ENCODE data around the gene CCL15.
A peak's percentile ranks its signal among the peaks of the same experiment; 100 is the strongest.

Gene CCL15

DNA sequence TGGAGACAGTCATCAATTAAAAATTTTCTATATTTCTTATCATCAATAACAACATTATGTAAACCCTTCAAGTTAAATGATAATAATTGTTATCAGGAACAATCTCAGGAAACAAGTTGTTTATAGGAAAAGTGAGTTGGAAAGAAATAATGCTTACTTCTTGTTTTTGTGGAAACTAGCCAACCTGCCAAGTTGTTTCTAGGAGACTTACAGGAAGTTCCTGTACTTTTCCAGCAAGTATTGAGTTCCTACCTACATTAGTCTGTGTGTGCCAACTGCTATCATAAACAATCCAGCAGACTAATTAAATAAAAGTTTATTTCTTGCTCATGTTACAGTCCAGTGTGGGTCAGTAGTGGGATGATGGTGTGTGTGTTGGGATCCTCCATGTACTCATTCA is 13.2 kb downstream of the CCL15 start:
- no peak for DNase-seq

- no peak for DNase-seq
These were observed 14.7 kb downstream of the CCL15 start, which contains the start of gene CCL14 for GRCh38 chr17:35986643-35987042. TSS of gene CCL14 (minus strand) at chr17:35986729. CDS start at chr17:35986649, 80 bp downstream.

GRCh38 chr17:35984140-35984539 is 17.2 kb downstream of the CCL15 start:
- no peak for DNase-seq

GRCh38 chr17:35982409-35983191 is 18.8 kb downstream of the CCL15 start:
- no peak for DNase-seq

DNA sequence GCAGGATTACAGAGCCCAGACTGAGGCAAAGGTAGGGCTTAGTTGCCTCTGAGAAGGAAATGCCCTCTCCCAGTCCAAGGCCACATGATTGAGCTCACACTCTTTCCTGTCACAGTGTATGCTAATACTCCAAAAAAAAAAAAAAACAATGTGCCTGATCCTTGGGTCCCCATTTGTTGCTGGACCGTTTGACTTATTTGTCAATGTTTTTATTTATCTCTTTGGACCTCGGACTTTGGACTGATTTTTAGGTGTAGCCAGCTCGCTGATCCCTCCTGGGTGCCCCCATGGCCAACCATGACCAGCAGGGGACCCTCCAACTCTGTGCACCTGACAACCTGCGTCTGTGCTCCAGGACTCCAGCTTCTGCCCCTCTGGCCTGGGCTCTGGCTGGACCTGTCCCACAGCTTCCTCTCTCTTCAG is 19.4 kb downstream of the CCL15 start:
- DNase-seq: no peak

GRCh38 chr17:35981246-35981645 is 20.1 kb downstream of the CCL15 start, which contains the start of gene CCL16:
TSS of gene CCL16 (minus strand) at chr17:35981497. CDS start at chr17:35981420, 77 bp downstream.
- no peak for DNase-seq

GRCh38 chr17:35978346-35978745 is 23.0 kb downstream of the CCL15 start:
- DNase-seq: no peak

DNA sequence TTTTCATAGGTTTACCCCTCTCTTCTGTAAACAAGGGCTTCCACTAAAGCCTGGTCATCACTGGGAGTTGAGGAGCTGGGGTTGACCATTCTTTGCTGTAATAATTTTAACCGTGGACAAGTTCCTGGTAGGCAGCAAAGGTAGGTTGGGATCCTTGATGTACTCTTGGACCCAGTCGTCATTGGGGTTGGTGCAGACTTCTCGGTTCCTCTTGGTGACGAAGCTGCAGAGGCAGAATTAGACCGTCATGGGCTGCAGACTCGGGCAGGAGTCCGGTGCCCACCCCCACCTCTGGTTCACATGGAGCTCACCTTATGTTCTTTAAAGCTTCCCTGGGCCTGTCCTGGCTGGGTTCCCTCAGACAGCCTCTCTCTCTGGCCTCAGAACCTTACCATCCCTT is 23.8 kb downstream of the CCL15 start:
- DNase-seq: no peak

DNA sequence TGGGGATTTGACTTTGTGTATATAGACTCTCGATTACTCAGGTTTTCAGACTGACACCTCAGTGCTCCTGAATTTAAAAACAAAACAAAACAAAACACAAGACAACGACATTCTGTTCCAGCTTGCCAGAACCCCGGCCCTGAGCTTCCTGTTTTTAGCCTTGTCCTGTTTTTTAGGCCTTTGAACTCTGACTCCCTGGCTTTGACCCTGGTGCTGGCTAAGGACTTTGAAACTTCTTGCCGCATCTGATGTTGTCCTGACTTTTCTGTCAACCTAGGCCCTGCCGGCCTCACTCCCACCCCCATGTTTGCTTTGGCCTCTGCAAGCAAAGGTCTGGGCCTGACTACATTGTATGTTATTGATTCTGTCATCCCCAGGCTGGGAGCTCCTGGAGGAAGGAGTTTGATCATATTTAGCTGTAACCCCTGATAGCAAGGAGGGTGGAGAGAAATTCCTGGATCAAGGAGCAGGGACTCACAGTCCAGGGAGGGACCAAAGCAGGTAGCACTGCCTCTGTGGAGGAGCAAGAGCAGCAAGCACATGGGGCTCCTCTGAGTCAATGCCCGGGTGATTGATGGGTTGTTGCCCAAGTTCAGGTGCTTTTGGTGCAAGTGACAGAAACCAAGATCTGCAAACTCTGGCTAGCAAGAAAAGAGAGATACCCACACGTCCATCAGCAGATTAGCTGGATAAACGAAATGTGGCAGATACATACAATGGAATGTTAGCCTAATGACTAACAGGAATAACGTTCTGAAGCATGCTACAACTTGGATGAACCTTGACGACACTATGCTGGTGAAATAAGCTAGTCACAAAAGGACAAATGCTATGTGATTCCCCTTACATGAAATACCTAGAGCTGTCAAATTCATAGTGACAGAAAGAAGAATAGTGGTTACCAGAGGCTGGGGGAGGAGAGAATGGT is 27.8 kb downstream of the CCL15 start:
- DNase-seq: no peak

- DNase-seq: no peak
These were observed 28.4 kb downstream of the CCL15 start for GRCh38 chr17:35972945-35973332.

DNA sequence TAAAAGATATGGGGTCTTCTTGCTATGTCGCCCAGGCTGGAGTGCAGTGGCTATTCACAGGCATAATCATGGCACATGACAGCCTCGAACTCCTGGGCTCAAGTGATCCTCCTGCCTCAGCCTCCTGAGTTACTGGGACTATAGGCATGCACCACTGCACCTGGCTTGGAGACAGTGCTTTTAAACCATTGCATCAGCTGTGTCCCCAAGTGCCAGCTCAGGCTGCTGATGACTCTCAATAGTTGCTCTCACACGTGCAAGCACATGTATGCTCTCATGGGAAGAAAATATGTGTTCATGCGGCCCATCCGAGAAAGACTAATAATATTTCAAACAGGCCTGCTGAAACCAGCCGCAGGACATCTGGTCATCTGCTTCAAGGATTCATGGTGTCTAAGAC is 28.8 kb downstream of the CCL15 start:
- no peak for DNase-seq

DNA sequence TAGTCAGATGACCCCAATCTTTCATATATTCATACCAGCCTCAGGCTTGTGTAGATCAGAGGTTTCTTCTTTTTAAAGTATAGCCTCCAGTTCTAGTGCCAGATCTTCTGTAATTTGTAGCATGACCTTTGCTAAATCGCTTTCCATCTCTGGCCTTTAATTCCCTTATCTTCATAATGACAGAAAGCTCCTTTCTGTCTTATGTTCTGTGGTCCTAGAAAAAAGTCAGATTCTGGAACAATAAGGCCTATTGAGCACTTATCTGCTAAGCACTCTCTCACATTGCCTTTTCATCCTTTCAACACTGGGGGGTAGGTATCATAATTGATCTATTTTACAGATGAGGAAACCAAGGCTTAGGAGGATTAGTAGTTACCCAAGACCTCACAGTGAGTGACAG is 29.3 kb downstream of the CCL15 start:
- no peak for DNase-seq

- DNase-seq: peak; percentile 73
These were observed 31.6 kb downstream of the CCL15 start for GRCh38 chr17:35969558-35970380.

DNA sequence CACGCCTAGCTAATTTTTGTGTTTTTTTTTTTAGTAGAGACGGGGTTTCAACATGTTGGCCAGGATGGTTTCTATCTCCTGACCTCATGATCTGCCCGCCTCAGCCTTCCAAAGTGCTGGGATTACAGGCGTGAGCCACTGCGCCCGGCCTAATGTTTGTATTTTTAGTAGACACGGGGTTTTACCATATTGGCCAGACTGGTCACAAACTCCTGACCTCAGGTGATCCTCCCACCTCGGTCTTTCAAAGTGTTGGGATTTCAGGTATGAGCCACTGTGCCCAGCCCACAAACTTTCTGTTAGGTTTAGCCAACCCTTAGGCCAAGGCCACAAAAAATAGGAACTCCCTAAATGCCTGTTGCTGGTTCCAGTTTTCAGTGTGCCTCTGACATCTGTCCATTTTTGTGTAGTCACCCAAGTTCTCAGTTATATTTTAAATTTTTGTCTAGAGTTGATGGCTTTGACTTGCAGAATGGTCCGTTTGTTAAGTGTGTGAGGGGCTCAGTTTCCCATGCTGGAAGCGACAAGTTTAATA is 32.8 kb downstream of the CCL15 start:
- DNase-seq: no peak

DNA sequence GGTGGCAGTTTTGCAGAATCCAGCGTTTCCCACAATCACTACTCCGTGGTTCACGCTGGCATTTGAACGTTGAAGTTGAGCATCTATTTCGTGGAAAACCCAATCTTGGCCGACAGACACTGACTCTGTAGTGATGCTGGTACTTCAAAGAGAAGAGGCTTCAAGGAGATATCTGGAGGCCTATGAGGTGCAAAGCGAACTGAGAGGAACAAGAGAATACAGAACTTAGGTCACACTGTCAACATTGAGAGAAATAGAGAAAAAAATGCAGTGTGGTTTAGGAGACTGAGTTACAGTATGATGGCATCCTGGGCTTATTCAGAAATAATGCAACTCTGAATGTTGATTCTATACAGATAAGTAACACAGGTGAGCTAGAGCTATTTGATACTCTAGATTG is 36.1 kb downstream of the CCL15 start:
- no peak for DNase-seq

- DNase-seq: no peak
These were observed 37.7 kb downstream of the CCL15 start for GRCh38 chr17:35963663-35964062.

GRCh38 chr17:35953720-35954119 is 47.6 kb downstream of the CCL15 start:
- DNase-seq: no peak

DNA sequence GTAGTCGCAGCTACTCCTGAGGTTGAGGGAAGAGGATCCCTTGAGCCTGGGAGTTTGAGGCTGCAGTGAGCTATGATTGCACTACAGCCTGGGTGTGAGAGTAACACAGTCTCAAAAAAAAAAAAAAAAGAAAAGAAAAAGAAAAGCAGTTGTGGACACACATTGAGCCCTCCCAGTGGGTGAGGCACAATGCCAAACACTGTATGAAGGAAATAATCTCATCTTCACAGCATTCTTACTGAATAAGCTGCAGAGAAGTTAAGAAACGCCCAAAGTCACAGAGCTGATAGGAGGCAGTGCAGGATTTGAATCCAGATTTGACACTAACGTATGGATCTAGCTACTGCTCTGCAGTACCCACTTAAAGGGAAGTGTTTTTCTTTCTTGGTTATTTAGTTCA is 52.0 kb downstream of the CCL15 start:
- no peak for DNase-seq

DNA sequence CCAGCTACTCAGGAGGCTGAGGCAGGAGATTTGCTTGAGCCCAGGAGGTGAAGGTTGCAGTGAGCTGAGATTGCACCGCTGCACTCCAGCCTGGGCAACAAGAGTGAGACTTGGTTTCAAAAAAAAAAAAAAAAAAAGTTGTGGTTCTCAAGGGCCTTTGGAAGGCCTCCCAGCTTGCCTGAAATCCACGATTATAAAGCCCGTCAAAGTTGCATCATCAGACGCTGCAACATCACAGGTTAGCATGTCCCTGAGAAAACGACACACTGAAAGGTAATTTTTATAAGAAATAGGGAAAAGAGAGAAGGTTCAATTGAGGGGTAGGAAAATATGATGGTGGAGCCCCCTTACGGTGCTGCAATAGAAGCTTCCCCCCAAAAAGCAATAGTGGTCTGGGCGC is 53.3 kb downstream of the CCL15 start:
- no peak for DNase-seq

Data from activated CD8-positive, alpha-beta memory T cell treated with anti-CD3 and anti-CD28 coated beads, Interleukin-2, amount 50 U/mL, for 4 hours (primary cell).